GM18909 (cell line): Measurements from ENCODE around the gene TNK2.
"Not testable (repeated sequence)": the region's sequence is repeated elsewhere in the genome, so short reads cannot be mapped to it uniquely, and the experiment has no call there.

ENCODE experiments used
- ATAC-seq: cut with Tn5 transposase; IDR thresholded peaks from one replicate; pipeline ENCODE4 v1.9.1; 2021; ENCODE audit warnings: mild to moderate bottlenecking; ENCODE audit not compliant: unreplicated experiment, poor library complexity

Gene TNK2

DNA sequence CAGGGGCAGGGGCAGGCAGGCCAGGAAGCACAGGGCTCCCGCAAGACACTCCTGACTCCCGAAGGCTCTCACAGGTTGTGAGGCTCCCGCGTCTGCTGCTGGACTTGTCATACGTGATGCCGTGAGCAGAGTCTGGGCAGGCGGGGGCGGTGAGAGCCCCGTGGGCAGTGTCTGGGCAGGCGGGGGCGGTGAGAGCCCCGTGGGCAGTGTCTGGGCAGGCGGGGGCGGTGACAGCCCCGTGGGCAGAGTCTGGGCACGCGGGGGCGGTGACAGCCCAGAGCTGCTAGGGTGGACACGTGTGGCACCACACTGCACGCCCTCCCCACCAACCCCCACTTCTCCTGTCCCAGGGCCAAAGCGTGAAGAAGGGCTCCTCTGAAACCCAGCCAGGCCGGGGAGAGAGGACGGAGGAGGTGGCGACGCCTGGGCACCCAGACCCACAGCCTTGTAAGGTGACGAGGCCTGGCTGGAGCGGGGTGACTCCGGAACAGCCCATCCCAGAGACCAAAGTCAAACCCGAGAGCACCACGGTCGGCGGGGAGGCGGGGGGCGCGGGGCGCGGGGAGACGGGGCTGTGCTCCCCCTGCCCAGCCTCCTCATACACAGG lies 35.0 kb downstream of the TNK2 start:
- no peak for ATAC-seq

GRCh38 chr3:195872800-195873199 lies 35.6 kb downstream of the TNK2 start:
- ATAC-seq, result no peak

DNA sequence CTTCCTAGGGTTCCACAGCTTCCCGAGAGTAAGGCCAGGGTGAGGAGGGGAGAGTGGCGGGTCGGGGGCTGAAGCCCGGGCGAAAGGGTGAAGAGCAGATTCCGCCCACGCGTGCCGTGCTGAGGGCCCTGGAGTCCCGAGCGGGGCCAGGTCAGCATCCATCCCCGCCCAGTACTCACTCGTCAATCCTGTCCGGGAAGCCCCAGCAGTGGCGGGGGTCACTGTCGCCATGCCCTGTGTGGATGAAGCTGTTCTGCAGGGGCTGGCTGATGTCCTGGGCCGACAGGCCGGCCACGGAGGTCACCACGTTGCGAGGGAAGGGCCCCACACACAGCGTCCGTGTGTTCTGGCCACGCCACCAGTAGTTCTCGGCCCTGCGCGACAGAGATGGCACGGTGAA lies 36.3 kb downstream of the TNK2 start:
- ATAC-seq, result no peak

GRCh38 chr3:195871686-195872085 lies 36.7 kb downstream of the TNK2 start:
- ATAC-seq, result not testable (repeated sequence)

GRCh38 chr3:195870937-195871336 lies 37.4 kb downstream of the TNK2 start:
- no peak for ATAC-seq

GRCh38 chr3:195870442-195870841 lies 37.9 kb downstream of the TNK2 start:
- ATAC-seq, result no peak

- no peak for ATAC-seq
Measured at GRCh38 chr3:195869413-195870001, 38.8 kb downstream of the TNK2 start.

DNA sequence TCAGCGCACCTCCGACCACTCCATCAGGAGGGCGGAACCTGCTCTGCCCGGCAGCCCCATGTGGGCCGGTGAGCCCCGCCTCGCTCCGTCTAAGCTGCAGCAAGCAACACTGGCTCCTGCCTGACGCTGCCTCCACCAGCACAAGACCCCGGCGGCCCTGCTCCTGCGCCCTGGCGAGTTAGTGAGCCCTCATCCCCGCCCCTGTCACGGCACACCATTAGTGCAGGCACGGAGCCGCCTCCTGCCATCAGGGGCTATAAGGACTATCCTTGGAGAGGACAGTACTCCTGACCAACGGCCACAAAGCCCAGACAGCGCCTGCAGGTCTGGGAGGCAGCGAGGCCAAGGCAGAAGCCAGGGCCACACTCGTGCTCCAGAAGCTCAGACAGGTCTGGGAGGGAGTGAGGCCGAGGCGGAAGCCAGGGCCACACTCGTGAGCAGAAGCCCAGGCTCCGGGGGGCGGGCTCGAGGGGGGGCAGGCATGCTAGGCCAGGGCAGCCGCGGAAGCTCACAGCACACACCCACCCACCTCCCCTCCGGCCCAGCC lies 39.4 kb downstream of the TNK2 start:
- ATAC-seq, result no peak

- ATAC-seq, result no peak
Measured at GRCh38 chr3:195868336-195868865, 40.0 kb downstream of the TNK2 start.

- ATAC-seq, result no peak
Measured at GRCh38 chr3:195867631-195868335, 40.6 kb downstream of the TNK2 start.

DNA sequence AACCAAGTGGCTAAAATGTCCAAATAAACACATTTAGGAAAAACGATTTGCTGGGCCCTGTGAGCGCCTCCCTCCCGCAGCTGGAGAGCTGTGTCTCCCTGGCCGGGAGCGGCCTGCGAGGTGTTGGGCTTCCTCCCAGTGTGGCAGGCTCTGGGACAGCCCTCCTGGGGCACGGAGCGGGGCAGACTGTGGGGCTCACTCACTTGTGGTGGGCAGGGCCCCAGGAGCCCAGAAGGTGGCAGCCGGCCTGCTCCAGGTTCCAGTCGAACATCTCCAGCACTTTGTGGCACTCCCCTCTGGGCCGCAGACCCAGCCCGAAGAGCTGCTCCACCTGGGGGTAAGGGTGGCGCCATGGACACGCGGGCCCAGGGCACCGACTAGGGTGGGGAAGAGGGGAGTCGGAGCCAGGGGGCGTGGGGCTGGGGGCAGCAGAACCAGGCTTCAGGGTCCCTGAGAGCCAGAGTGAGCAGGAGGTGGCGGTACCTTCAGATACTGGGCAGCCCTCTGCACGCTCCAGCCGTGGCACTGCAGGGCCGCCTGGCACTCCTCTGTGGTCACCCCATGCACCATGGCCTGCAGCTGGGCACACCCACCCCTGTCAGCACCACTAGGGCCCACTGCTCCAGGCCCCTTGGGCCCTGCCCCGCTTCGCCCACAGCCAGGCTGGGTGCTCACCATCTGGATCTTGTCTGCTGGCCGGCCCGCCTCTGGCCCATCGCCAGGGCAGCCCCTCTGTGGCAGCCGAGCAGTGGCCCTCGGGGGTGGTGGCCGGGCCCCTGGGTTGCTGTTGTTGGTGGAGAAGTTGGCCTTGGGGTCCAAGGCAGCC lies 41.5 kb downstream of the TNK2 start:
- ATAC-seq, result no peak

- no peak for ATAC-seq
Measured at GRCh38 chr3:195865752-195866151, 42.6 kb downstream of the TNK2 start.

DNA sequence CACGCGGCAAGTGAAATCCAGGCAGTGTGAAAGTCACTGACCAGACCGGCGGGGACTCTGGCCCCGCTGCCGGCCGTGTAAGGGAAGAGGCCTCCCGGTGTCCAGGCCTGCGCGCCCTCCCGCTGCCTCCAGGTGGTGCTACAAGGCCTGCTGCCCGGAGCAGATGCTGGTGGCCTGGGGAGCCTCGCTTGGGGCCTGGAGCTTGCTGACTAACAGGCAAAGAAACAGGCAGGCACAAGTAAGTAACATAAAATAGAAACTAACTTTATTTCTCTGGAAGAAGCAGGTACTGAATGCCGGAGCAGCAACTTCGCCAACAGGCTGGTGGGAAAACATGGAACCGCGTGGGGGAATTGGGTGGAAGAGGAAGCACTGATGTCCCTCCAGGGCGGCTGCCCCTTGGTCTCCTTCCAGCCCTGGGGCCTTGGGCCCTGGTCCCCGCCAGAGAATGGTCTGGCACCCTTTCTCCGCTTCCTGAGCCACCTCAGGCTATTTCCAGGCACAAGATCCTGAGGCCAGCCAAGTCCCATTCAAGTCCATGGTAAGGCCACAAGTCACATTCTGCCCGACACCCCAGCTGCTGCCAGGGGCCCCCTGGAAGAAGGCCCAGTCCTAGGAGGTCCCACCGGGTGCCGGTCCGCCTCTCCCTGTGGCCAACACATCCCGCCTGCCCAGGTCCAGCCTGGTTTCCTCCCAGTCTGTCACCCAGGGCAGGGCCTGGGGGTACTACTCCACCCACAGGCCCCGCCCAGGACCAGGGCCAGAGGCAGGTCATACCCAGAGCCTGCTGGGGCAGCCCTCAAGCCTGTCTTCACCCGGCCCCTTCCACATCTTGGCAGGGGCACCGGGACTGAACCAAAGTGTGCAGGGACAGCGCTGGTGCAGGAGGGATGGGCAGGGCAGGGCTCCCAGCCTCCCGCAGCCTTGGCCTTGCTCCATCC lies 45.0 kb downstream of the TNK2 start:
- ATAC-seq, result no peak

DNA sequence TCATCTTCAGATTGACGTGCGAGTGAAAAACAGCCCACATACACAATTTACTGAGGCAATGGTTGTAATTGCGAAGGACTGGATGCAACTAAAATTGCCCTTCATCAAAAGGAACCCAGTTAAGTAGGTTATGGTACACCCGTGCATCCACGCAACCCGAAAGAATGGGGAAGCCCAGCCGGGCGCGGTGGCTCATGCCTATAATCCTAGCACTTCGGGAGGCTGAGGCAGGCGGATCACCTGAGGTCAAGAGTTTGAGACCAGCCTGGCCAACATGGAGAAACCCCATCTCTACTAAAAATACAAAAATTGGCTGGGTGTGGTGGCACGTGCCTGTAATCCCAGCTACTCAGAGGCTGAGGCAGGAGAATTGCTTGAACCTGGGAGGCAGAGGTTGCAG lies 46.0 kb downstream of the TNK2 start:
- not testable (repeated sequence) for ATAC-seq

- ATAC-seq, result no peak
Measured at GRCh38 chr3:195860456-195860855, 47.9 kb downstream of the TNK2 start.

DNA sequence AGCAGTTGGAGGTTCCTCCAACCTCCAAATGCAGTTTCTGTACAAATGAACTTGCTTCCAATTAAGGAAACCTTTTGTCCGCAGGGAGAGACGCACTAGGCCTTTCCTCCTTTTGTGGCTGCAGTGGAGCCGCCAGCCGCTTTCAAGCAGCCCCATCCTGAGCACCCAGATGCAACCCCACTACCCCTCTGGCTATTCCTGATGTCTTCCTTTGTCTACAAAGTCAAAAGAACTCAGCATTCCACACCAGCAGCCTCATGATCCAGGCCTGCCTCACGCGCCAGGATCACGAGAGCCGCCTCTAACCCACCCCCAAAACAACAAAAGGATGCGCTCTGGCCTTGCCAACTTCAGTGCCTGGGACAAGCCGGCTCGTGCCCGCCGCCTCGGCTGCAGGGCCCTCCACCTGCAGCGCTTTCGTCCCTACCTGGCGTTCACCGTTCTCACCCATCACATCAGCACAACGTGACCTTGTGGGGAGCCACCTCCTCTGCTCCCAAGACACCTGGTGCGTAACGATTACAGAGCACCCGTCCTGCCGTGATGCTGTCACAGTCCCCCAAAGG lies 48.4 kb downstream of the TNK2 start:
- ATAC-seq, result no peak

GRCh38 chr3:195859061-195859845 lies 49.1 kb downstream of the TNK2 start:
- no peak for ATAC-seq

DNA sequence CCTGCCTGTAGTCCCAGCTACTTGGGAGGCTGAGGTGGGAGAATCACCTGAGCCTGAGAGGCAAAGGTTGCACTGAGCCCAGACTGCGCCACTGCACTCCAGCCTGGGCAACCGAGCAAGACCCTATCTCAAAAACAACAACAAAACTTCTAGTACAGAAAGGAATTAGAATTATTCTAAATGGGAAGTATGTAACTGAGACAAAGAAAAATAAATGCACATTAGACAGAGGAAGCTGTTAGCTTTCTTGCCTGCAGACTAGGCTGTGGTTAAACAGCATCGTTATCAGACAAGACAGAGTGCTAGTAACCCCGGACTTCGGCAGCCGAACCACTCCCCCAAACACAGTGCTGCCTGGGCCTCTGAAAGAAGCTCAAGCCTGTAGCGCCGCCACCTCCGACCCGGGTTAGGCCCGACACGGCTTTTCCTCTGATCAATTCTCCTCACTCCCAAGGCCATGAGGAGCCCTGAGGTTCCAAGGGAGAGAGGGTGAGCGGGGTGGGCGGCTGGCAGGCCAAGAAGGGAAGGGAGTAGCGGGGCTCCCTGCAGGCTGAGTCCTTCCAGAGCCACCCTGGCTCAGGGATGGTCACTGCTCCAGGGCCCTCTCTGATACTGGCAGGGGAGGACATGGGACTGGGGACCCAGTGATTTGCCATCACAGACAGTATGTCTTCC lies 51.8 kb downstream of the TNK2 start:
- ATAC-seq, result no peak
